Upper lobe of left lung (tissue), 4 donors: ENCODE results near the gene CD302.

ENCODE experiments used
- CTCF ChIP-seq, 6 experiments: fragments of 450-650 bp in 4 of 6; fragments of 200-600 bp in 2 of 6; sonication (generic) in 2 of 6; IDR thresholded peaks; one replicate each; pipeline ENCODE4 v1.5.1; 2016 to 2019; ENCODE audit warnings: antibody characterized with exemption in 6 of 6
- EP300 ChIP-seq, 4 donors: sonication (generic); formaldehyde crosslinking; IDR thresholded peaks; one replicate each; pipeline ENCODE4 v1.5.1; 2017; ENCODE audit warnings: antibody characterized with exemption in 4 of 4, control low read depth in 2 of 4
- POLR2A ChIP-seq, 4 donors: fragments of 450-650 bp; IDR thresholded peaks; one replicate each; pipeline ENCODE4 v1.5.1; 2016 to 2017; ENCODE audit warnings: antibody characterized with exemption in 4 of 4, mild to moderate bottlenecking in 2 of 4
- POLR2AphosphoS5 ChIP-seq, 2 donors: sonication (generic); formaldehyde crosslinking; IDR thresholded peaks; one replicate each; pipeline ENCODE4 v1.5.1; 2017; ENCODE audit warnings: antibody characterized with exemption in 2 of 2

- TF ChIP-seq POLR2AphosphoS5 (IDR thresholded peaks at IDR 0.05) = no peak
- no peak for TF ChIP-seq CTCF (IDR thresholded peaks at IDR 0.05)
- no peak for TF ChIP-seq POLR2A (IDR thresholded peaks at IDR 0.05)
- TF ChIP-seq EP300 (IDR thresholded peaks at IDR 0.05) = no peak
These were observed 21.7 kb downstream of the CD302 start for GRCh38 chr2:159776321-159776720.
